ENCODE results near the gene LHFPL4. TPM values are rescaled to one million over a fixed set of nuclear protein-coding genes. Genes with fewer than 3 reads are reported as not detected.

Gene LHFPL4
- total RNA-seq, 2 experiments from 2014 or later: not detected

- no peaks in the 10 kb centered on the region for H3K79me2 ChIP-seq (ENCODE audit: insufficient read depth, low read depth, low read length)
- H3K4me2 ChIP-seq (ENCODE audit: low read length): no peak overlapping the region
- H3K4me1 ChIP-seq (ENCODE audit: insufficient read depth, low read length, poor library complexity, severe bottlenecking): no peaks in the 10 kb centered on the region
- H3K27ac ChIP-seq (ENCODE audit: low read depth, low read length, poor library complexity, severe bottlenecking): no peak overlapping the region
- ChIA-PET CTCF (ENCODE audit: unreplicated experiment) (no interaction called here), POLR2A (interaction anchor here (1.1 kb wide), 1 partner anchor 12 kb away, joined by 3 read pairs; no protein-coding TSS in a partner anchor)
- H3K9me3 ChIP-seq (ENCODE audit: low read length): no peaks in the 10 kb centered on the region
- no peak overlapping the region for H3K4me3 ChIP-seq (ENCODE audit: low read depth, low read length, poor library complexity, severe bottlenecking)
- no peak for TF ChIP-seq EZH2phosphoT487 (IDR thresholded peaks at IDR 0.05; ENCODE audit: borderline replicate concordance, low read depth, low read length)
- TF ChIP-seq CTCF (conservative IDR thresholded peaks at IDR 0.05; ENCODE audit: low read length): no peak
- intact Hi-C loops (cut with micrococcal nuclease; ENCODE audit: unreplicated experiment): no loop called here
- H3K36me3 ChIP-seq (ENCODE audit: insufficient read depth, low read length): peaks cover 54% of the 10 kb centered on the region
- H3K9me2 ChIP-seq (ENCODE audit: insufficient read depth, low read length): no peaks in the 10 kb centered on the region
- BruUV-seq (replicated peaks): TSS peak; percentile 25
- no peak overlapping the region for H2AFZ ChIP-seq (ENCODE audit: low read length)
- DNase-seq (ENCODE audit: low spot score): no peak
- no peaks in the 10 kb centered on the region for H4K20me1 ChIP-seq (ENCODE audit: insufficient read depth, low read length)
Measured at GRCh38 chr3:9485248-9485647, 68.4 kb downstream of the LHFPL4 start.

GRCh38 chr3:9480265-9480664, 73.4 kb downstream of the LHFPL4 start:
- Histone ChIP-seq H3K4me2 (ENCODE audit: low read length) (no peak overlapping the region), H4K20me1 (ENCODE audit: insufficient read depth, low read length) (no peaks in the 10 kb centered on the region), H3K36me3 (ENCODE audit: insufficient read depth, low read length) (peaks cover 90% of the 10 kb centered on the region), H3K4me3 (ENCODE audit: low read depth, low read length, poor library complexity, severe bottlenecking) (no peak overlapping the region), H3K9me3 (ENCODE audit: low read length) (no peaks in the 10 kb centered on the region), H3K4me1 (ENCODE audit: insufficient read depth, low read length, poor library complexity, severe bottlenecking) (no peaks in the 10 kb centered on the region), H3K79me2 (ENCODE audit: insufficient read depth, low read depth, low read length) (no peaks in the 10 kb centered on the region), H2AFZ (ENCODE audit: low read length) (no peak overlapping the region), H3K27ac (ENCODE audit: low read depth, low read length, poor library complexity, severe bottlenecking) (no peak overlapping the region), H3K9me2 (ENCODE audit: insufficient read depth, low read length) (no peaks in the 10 kb centered on the region)
- intact Hi-C loops (cut with micrococcal nuclease; ENCODE audit: unreplicated experiment): loop anchor here (5.0 kb wide), 1 partner anchor 128 kb away; no protein-coding TSS in a partner anchor
- DNase-seq (ENCODE audit: low spot score): no peak
- ChIA-PET POLR2A (interaction anchor here (0.6 to 1.2 kb wide), 3 partner anchors 10 to 28 kb away, joined by 3 to 5 read pairs (median 4); no protein-coding TSS in a partner anchor), CTCF (ENCODE audit: unreplicated experiment) (no interaction called here)
- no TSS peak for BruUV-seq (replicated peaks)
- TF ChIP-seq CTCF (conservative IDR thresholded peaks at IDR 0.05; ENCODE audit: low read length): no peak
- no peak for TF ChIP-seq EZH2phosphoT487 (IDR thresholded peaks at IDR 0.05; ENCODE audit: borderline replicate concordance, low read depth, low read length)

GRCh38 chr3:9476935-9477334, 76.7 kb downstream of the LHFPL4 start:
- Histone ChIP-seq H3K4me1 (ENCODE audit: insufficient read depth, low read length, poor library complexity, severe bottlenecking) (no peaks in the 10 kb centered on the region), H4K20me1 (ENCODE audit: insufficient read depth, low read length) (0 out of 2 replicates have a peak, but pooled peaks cover 5% of the 10 kb centered on the region), H3K9me3 (ENCODE audit: low read length) (no peaks in the 10 kb centered on the region), H3K4me2 (ENCODE audit: low read length) (no peak overlapping the region), H3K4me3 (ENCODE audit: low read depth, low read length, poor library complexity, severe bottlenecking) (no peak overlapping the region), H3K27ac (ENCODE audit: low read depth, low read length, poor library complexity, severe bottlenecking) (no peak overlapping the region), H3K9me2 (ENCODE audit: insufficient read depth, low read length) (no peaks in the 10 kb centered on the region), H2AFZ (ENCODE audit: low read length) (no peak overlapping the region), H3K79me2 (ENCODE audit: insufficient read depth, low read depth, low read length) (no peaks in the 10 kb centered on the region), H3K36me3 (ENCODE audit: insufficient read depth, low read length) (peaks cover 97% of the 10 kb centered on the region)
- no peak for DNase-seq (ENCODE audit: low spot score)
- no peak for TF ChIP-seq CTCF (conservative IDR thresholded peaks at IDR 0.05; ENCODE audit: low read length)
- TF ChIP-seq EZH2phosphoT487 (IDR thresholded peaks at IDR 0.05; ENCODE audit: borderline replicate concordance, low read depth, low read length): no peak
- intact Hi-C loops (cut with micrococcal nuclease; ENCODE audit: unreplicated experiment): no loop called here
- ChIA-PET CTCF (ENCODE audit: unreplicated experiment) (no interaction called here), POLR2A (interaction anchor here (0.9 to 1.0 kb wide), 2 partner anchors 8 to 16 kb away, joined by 3 read pairs; no protein-coding TSS in a partner anchor)
- no TSS peak for BruUV-seq (replicated peaks)

All from OCI-LY7 (cell line).